GM19463 (cell line): ENCODE data around the gene BEGAIN.

Source experiments
- ATAC-seq: cut with Tn5 transposase; IDR thresholded peaks from one replicate; pipeline ENCODE4 v1.9.1; 2021; ENCODE audit warnings: mild to moderate bottlenecking, moderate library complexity; ENCODE audit not compliant: unreplicated experiment

BEGAIN gene

GRCh38 chr14:100568998-100569733 lies 18.1 kb downstream of the BEGAIN start:
- no peak for ATAC-seq

DNA sequence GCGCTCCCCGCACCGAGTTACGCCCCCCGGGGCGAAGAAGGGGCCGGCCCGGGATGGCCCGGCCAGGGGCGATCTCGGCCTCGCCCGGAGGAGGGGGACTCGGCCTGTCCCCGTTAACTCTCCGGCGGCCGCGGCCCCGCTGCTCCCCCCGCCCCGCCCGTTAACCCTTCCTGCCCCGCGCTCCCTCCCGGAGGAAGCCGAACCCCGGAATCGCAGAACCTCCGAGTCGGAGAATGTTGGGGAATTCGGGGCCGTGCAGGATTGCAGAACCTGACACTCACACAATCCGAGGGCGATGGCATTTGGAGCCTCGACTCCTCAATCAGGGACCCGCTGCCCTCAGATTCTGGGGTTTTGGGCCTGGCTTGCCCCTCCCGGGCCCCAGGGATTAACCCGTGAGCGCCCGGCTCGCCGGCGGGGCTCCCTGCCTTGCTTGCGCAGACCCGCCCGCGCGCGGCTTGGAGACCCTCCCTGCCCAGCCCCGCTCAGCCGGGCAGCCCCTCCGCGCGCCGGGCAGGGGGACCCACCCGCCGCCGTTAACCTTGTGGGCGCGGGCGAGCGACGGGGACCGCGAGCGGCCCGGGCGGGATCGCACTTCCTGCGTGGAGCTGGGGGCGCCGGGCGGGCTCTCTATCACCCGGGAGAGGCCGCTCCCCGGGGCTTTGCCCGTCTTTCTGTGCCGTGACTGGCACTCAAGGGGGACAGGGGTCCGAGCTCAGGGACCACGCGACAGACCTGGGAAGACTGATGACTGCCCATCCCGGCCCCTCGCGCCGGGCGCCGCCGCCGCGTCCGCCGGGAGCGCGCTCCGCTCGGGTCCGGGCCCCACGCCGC lies 18.8 kb downstream of the BEGAIN start:
- ATAC-seq = no peak

- no peak for ATAC-seq
Observed at GRCh38 chr14:100567877-100568163, 19.4 kb downstream of the BEGAIN start.

DNA sequence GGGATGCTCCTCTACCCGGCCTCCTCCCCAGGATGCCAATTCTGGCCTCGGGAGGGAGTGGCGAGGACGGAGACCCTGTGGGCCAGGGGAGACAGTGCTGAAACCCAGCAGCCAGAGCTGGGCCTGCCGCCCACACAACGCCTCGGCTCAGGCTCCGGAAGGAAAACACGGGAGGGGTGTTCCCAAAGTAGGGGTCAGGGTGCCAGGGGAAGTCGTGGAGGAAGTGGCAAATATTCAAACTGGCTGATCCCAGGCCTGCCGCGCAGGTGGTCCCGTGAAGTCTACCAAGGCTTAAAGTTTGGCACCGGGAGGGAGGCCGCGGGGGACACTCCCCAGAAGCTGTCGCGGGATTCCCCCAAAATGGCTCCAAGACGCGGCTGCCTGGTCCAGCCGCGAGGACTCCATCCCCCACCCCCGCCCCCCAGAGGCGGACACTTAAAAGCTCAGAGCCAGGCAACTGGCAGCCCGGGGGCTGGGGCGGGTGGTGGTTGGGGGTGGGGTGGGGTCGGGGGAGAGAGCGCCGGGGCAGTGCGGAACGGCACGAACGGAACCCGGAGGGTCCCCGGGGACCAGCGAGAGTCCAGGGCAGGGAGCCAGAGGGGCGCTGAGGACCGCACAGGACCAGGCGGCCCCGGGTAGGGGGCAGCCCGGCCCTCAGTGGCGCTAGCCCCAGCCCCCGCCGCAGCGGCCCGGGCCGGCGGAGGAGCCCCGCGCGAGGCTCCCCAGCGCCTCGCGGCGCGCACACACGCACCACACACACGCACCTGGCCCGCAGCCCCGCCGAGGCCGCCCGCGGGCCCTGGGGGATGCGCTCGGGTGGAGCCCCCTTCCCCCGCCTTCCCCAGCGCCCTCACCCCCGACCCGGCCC lies 20.0 kb downstream of the BEGAIN start:
- ATAC-seq = no peak

- ATAC-seq = no peak
Observed at GRCh38 chr14:100566586-100566985, 20.6 kb downstream of the BEGAIN start.

DNA sequence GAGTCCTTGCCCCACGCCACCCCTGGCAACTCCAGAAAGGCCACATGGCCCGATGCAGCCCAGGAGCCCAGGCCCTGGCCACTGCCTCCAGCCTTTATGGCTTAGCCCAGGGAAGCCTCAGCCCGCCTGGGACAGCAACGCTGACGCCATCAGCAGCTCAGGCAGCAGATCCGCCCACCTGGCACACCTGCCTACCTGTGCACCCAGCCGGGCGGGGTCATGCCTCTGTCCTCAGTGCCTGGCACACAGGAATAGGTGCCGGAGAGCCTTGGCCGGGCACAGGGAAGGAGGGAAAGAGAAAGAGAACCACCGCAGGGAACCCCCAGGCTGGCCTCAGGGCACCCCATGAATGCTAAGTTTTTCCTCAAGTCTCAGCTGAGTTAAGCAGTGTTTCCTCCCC lies 21.1 kb downstream of the BEGAIN start:
- ATAC-seq = no peak

GRCh38 chr14:100565650-100566049 lies 21.6 kb downstream of the BEGAIN start:
- no peak for ATAC-seq

DNA sequence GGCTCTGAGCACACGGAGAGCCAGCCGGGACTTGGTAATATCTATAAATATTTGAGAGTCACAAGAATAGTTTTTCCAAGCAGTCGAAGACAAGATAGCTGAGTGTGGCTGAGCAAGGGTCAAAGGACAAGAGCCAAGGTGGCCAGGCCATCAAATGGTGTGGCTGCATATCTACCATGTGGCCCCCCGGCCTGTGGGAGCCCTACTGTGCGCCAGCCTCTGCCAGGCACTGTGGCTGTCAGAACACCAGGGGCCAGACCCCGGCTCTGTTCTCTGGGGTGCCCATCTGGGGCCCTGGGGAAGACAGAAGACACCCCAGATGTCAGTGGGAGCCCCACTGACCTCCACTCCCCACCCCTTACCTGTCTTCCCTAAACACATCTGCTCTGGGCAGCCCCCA lies 22.7 kb downstream of the BEGAIN start:
- ATAC-seq = no peak

GRCh38 chr14:100562751-100563150 lies 24.5 kb downstream of the BEGAIN start:
- ATAC-seq = no peak

DNA sequence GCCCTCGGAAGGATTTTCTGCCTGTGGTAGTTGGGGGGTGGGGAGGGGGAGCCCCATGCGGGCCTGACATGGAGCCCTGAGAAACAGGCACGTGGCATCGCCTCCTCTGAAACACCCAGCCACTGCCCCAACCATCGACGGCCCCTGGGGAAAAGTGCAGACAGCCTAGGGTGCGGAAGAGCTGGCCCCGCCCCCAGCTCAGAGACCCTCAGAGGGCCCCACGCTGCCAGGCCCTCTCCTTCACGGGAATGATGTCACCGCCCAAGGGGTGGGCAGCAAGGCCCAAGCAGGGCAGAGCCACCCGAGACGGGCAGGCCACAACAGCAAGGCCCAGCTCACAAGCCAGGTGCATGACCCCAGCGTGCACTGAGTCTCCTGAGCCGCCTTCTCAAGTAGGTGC lies 26.2 kb downstream of the BEGAIN start:
- no peak for ATAC-seq

- ATAC-seq = no peak
Observed at GRCh38 chr14:100560471-100560870, 26.7 kb downstream of the BEGAIN start.

- ATAC-seq = no peak
Observed at GRCh38 chr14:100559455-100559854, 27.8 kb downstream of the BEGAIN start.

DNA sequence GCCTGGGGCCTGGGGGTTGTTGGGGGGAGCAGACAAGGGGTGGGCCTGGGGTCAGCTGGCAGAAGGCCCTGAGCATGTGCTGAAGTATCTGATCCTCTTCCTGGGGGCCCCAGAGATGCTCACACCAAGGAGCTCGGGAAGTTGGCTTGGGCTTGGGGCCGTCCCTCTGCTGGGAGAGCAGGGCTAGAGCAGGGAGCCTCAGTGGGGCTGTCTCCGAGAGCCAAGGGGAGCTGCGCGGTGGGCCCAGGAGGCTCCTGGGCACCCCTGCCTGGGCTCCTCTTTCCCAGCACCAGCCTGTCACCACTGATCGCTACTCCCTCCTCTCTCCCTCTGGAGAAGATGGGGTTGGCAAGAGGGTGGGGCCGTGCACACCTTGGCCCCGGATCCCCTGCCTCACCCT lies 28.3 kb downstream of the BEGAIN start:
- ATAC-seq = no peak

DNA sequence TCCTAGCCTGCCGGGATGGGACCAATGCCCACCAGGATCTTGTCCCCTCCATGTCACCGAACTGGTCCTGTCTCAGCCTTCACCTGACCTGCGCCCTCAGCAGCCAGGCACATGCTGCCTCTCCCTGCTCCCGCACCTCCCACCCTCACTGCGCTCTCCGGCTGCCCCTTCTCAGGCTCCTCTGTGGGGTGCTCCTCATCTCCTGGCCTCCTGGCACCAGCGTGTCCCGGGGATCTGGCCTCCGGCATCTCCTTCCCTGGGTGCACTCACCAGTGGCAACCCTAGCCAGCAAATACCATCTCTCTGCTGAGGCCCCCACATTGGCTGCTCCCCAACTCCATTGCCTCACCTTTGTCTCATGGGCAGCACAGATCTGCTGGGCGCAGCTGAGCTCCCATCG lies 29.0 kb downstream of the BEGAIN start:
- ATAC-seq = no peak

GRCh38 chr14:100557658-100558057 lies 29.6 kb downstream of the BEGAIN start:
- no peak for ATAC-seq

DNA sequence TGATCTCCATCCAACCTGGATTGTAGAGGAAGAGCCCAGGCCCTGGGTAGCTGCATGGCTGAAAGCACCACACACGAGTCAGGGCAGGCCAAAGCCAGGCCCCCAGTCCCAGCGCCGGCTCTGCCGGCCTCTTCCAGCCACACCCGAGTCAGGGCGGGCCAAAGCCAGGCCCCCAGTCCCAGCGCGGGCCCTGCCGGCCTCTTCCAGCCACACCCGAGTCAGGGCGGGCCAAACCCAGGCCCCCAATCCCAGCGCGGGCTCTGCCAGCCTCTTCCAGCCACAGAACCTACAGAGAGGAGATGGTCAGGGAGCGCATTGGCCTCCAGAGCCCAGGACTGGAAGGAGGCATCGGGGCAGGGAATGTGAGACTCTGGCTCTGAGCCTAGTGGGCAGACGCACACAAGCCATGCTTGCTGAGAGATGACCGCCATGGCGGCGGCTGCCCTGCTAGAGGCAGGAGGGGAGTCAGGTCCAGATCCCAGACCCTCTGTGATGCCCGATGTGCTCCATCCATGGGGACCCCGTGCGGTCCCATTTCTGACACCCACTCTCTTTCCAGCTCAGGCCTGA lies 30.2 kb downstream of the BEGAIN start:
- ATAC-seq = no peak

DNA sequence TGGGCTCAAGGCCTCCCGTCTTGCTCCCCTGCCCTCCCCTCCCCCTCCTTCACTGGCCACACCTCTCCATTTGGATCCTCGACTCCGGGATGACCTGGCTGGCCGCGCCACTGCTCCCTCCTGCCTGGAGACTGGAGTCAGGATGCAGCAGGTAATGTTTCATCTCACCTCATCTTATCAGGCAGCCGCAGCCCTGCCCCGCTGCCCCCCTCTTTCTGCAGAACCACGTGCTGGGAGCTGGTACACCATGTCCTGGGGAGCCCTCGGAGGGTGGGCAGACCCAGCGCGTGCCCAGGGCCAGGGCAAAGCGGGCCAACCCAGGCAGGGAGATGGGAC lies 31.1 kb downstream of the BEGAIN start:
- ATAC-seq = no peak

DNA sequence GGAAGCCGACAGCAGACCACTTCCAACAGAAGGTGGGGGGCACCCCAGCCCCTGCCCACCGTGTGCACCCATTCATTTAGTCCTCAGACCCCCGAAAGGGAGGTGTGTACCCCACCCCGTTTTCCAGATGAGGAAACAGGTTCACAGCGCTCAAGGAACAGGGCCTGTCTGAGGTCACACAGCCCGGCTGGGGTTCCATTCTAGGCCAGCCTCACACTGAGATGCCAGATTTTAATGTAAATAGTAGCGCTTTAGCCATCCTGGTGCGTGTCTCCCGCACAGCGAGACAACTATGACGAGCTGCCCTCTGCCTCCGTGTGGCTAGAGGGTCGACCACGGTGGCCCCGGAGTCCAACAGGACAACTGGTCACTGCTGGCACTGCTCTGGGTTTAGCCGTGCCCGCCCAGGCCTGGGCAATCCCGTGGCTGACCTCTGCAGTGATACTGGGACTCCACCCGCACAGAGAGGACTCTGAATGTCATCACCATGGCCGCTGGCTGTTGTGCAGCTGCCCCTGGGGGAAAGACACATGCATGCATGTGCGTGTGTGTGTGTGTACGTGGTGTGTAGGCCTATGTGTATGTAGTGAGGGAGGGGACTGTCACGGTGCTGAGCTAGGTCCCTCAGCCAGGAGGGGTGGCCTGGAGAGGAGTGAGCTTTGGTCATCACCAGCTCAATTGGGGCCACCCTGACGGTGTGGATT lies 31.6 kb downstream of the BEGAIN start:
- no peak for ATAC-seq

DNA sequence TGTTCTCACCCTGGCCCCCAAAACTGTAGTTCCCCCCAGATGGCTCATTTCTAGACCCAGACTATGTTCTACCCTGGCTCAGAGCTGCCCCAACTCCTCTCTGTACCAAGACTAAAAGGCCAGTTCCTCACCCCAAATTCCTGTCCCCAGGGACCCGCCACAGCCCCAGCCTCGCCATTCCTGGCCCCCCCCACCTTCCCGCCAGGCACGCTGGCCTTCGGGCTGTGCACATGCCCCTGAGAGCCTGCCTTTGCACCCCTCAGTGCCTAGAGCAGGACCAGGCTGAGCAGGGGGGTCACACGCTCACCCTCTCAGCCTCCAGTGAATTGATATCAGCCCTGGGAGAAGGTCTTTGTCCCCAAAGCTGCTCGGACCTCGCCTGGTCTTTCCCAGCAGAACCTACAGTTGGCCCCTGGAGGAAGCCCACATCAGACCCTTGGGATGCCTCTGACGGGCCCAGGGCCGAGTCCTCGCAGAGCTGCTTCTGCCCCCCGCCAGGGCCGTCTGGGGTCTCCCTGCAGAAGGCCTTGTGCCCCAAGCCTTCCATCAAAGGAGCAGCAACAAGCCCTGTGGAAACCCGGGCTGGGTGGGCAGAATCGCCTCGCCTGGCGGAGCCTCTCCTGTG lies 32.4 kb downstream of the BEGAIN start:
- no peak for ATAC-seq

DNA sequence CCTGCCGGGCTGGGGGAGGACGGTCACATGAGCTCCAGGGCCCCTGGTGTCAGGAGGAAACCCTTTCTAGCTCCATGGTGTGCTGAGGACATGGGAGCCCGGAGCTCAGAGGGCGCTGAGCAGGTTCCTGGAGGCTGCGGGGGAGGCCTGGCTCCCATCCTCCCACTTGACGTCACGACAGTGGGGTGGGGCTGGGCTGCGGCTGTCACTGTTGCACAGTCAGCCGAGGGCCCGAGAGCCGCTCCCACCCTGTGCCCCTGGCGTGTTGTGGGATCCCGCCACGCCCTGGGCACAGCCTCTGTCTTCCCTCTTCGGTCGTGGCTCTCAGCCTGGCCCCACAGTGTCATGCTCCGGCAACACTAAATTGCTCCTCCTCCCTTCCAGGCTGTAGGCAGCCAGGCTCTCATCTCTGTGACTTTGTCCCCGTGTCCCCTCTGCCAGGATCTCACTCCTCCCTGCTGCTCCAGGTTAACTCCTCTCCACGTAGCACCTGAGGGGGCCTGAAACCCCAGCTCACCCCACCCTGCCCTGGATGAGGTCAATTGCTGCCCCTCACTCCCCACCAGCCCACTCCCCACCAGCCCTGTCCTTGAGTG lies 33.0 kb downstream of the BEGAIN start:
- no peak for ATAC-seq
